ENCODE results near the gene NRIP1. TPM values are rescaled to one million over a fixed set of nuclear protein-coding genes. Genes with fewer than 3 reads are reported as not detected.

The NRIP1 gene
- total RNA-seq, 4 donors from 2014 or later, result 35.7 to 63.7 (median 41.0) TPM

- no peaks in the 10 kb centered on the region for H3K27me3 ChIP-seq
- in situ Hi-C loops (cut with MboI; ENCODE audit: low sequenced_read_pairs in 4 of 4) (no loop called here), intact Hi-C loops (cut with DNase I; ENCODE audit: low total_unique reads) (no loop called here)
- DNase-seq, result no peak
- H3K4me1 ChIP-seq, result peaks cover 15 to 22% of the 10 kb centered on the region in 2 donors
- no peak for TF ChIP-seq CTCF (IDR thresholded peaks at IDR 0.05 in 4 of 5, conservative IDR thresholded peaks at IDR 0.05 in 1 of 5)
- TF ChIP-seq POLR2A (IDR thresholded peaks at IDR 0.05), result no peak
- no peak overlapping the region for H3K27ac ChIP-seq
- H3K9me3 ChIP-seq, result no peaks in the 10 kb centered on the region
- no peak overlapping the region for H3K4me3 ChIP-seq
- no peak for ATAC-seq
- H3K36me3 ChIP-seq, result peaks cover 0 to 4% of the 10 kb centered on the region in 2 donors
Observed at GRCh38 chr21:14979264-14979663, 85.5 kb downstream of the NRIP1 start.

DNA sequence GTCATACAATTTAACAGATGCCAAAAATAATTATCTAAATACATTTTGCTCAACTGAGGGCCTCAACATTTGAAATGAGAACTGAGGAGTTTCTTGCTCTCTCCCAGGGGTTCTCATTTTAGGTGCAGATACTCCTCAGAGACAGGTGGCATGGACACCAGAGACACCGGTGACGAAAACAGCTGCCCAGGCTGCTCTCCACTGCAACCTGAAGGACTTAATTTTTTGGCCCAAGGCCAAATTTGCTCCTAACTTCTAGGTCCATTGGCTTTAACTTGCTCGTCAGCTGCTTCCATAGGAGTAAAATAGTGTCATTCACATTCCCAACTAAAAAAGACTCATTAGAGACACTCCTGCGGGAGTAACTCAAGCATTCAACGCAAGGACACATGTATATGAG lies 87.0 kb downstream of the NRIP1 start:
- Histone ChIP-seq H3K4me1 (peaks cover 15 to 22% of the 10 kb centered on the region in 2 donors), H3K9me3 (no peaks in the 10 kb centered on the region), H3K27ac (no peak overlapping the region), H3K4me3 (no peak overlapping the region), H3K36me3 (peaks cover 0 to 5% of the 10 kb centered on the region in 2 donors), H3K27me3 (no peaks in the 10 kb centered on the region)
- ATAC-seq (peak in 1 of 2 donors; percentile 70), DNase-seq (peak in 1 of 2 donors; percentile 39)
- TF ChIP-seq POLR2A (IDR thresholded peaks at IDR 0.05) (no peak), CTCF (IDR thresholded peaks at IDR 0.05 in 4 of 5, conservative IDR thresholded peaks at IDR 0.05 in 1 of 5) (no peak)
- intact Hi-C loops (cut with DNase I; ENCODE audit: low total_unique reads) (no loop called here), in situ Hi-C loops (cut with MboI; ENCODE audit: low sequenced_read_pairs in 4 of 4) (no loop called here)

GRCh38 chr21:14975136-14975919 lies 89.5 kb downstream of the NRIP1 start:
- Histone ChIP-seq H3K27me3 (no peaks in the 10 kb centered on the region), H3K9me3 (no peaks in the 10 kb centered on the region), H3K4me1 (peaks cover 15 to 22% of the 10 kb centered on the region in 2 donors), H3K36me3 (peaks cover 0 to 5% of the 10 kb centered on the region in 2 donors), H3K27ac (no peak overlapping the region), H3K4me3 (no peak overlapping the region)
- DNase-seq (no peak), ATAC-seq (no peak)
- TF ChIP-seq POLR2A (IDR thresholded peaks at IDR 0.05) (no peak), CTCF (IDR thresholded peaks at IDR 0.05 in 4 of 5, conservative IDR thresholded peaks at IDR 0.05 in 1 of 5) (no peak)
- intact Hi-C loops (cut with DNase I; ENCODE audit: low total_unique reads) (no loop called here), in situ Hi-C loops (cut with MboI; ENCODE audit: low sequenced_read_pairs in 4 of 4) (no loop called here)

DNA sequence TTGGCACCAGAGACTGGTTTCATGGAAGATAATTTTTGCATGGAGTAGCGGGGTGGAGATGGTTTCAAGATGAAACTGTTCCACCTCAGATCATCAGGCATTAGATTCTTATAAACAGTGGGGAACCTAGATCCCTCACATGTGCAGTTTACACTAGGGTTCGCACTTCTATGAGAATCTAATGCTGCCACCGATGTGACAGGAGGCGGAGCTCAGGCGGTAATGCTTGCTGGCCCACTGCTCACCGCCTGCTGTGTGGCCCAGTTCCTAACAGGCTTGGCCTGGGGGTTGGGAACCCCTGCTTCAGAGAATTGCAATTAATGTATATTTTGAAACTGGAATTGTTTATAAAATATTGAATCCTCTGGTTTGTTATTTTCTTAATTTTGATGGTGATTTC lies 92.1 kb downstream of the NRIP1 start:
- in situ Hi-C loops (cut with MboI; ENCODE audit: low sequenced_read_pairs in 4 of 4) (no loop called here), intact Hi-C loops (cut with DNase I; ENCODE audit: low total_unique reads) (no loop called here)
- TF ChIP-seq CTCF (IDR thresholded peaks at IDR 0.05 in 4 of 5, conservative IDR thresholded peaks at IDR 0.05 in 1 of 5) (no peak), POLR2A (IDR thresholded peaks at IDR 0.05) (no peak)

More for the DNA sequence above, 92.1 kb downstream of the NRIP1 start:
- peaks cover 0 to 14% of the 10 kb centered on the region in 2 donors for H3K36me3 ChIP-seq
- no peak overlapping the region for H3K27ac ChIP-seq
- DNase-seq (no peak), ATAC-seq (no peak)
- no peaks in the 10 kb centered on the region for H3K27me3 ChIP-seq
- no peak overlapping the region for H3K4me3 ChIP-seq
- peaks cover 2 to 8% of the 10 kb centered on the region in 2 donors for H3K4me1 ChIP-seq
- H3K9me3 ChIP-seq, result no peaks in the 10 kb centered on the region

Measured in gastrocnemius medialis (tissue), 4 donors.